Tibial nerve (tissue), 4 donors: ENCODE measurements around the gene MAGEA3. TPM values are rescaled to one million over a fixed set of nuclear protein-coding genes. Genes with fewer than 3 reads are reported as not detected.

Experiments
- DNase-seq, 2 donors: peaks; one replicate each; pipeline ENCODE4 v3.0.0-alpha.2; 2019; ENCODE audit warnings: low spot score in 2 of 2
- H3K27ac ChIP-seq, 4 donors: fragments of 200-600 bp; sonication (generic) in 3 of 4; one replicate each; pipeline ENCODE4 v1.5.1; 2017 to 2019; ENCODE audit warnings: mild to moderate bottlenecking in 1 of 4
- H3K27me3 ChIP-seq, 2 donors: fragments of 200-600 bp; sonication (generic) in 1 of 2; one replicate each; pipeline versions ENCODE4 v1.5.1 to v1.6.0; 2017 to 2019
- H3K36me3 ChIP-seq, 3 donors: fragments of 200-600 bp; sonication (generic); one replicate each; pipeline ENCODE4 v1.5.1; 2018 to 2019
- H3K4me1 ChIP-seq, 4 donors: fragments of 200-600 bp; sonication (generic) in 3 of 4; one replicate each; pipeline ENCODE4 v1.5.1; 2017 to 2019
- H3K4me3 ChIP-seq, 4 donors: fragments of 200-600 bp; sonication (generic) in 3 of 4; one replicate each; pipeline ENCODE4 v1.5.1; 2017 to 2019; ENCODE audit warnings: mild to moderate bottlenecking in 1 of 4, moderate library complexity in 1 of 4
- H3K9me3 ChIP-seq, 4 donors: fragments of 200-600 bp; sonication (generic) in 3 of 4; one replicate each; pipeline ENCODE4 v1.5.1; 2017 to 2019
- CTCF ChIP-seq, 5 experiments: fragments of 200-600 bp in 3 of 5; fragments of 450-650 bp in 2 of 5; sonication (generic) in 3 of 5; IDR thresholded peaks; one replicate each; pipeline ENCODE4 v1.5.1; 2016 to 2019; ENCODE audit warnings: antibody characterized with exemption in 5 of 5, mild to moderate bottlenecking in 3 of 5, moderate library complexity in 2 of 5
- EP300 ChIP-seq, 2 donors: sonication (generic); formaldehyde crosslinking; IDR thresholded peaks; one replicate each; pipeline ENCODE4 v1.6.1; 2017; ENCODE audit warnings: antibody characterized with exemption in 2 of 2, mild to moderate bottlenecking in 1 of 2
- POLR2A ChIP-seq, 2 donors: fragments of 450-650 bp; IDR thresholded peaks; one replicate each; pipeline ENCODE4 v1.6.1; 2017; ENCODE audit warnings: antibody characterized with exemption in 2 of 2, mild to moderate bottlenecking in 2 of 2, moderate library complexity in 2 of 2
- WGBS, 2 donors: methylation state at CpG; one replicate each; pipeline ENCODE4 v1.1.5; 2018; 5-methylcytosine and 5-hydroxymethylcytosine counted together
- total RNA-seq, 4 donors: library from RNA; depleted of rRNA; stranded (reverse); fragments of >200 nt; gene quantifications; one replicate each; pipeline ENCODE4 v1.1.0, GENCODE V29; 2016

Gene MAGEA3
- total RNA-seq, 4 donors from 2014 or later: not detected

- 77 to 91% methylated on average over 5 of the region's 5 CpGs for WGBS, 2 donors
- Histone ChIP-seq H3K36me3 (no peaks in the 10 kb centered on the region), H3K27ac (no peak overlapping the region), H3K27me3 (no peaks in the 10 kb centered on the region), H3K4me1 (no peaks in the 10 kb centered on the region), H3K9me3 (no peaks in the 10 kb centered on the region), H3K4me3 (no peak overlapping the region)
- DNase-seq: no peak
- TF ChIP-seq CTCF (IDR thresholded peaks at IDR 0.05): no peak
- TF ChIP-seq POLR2A (IDR thresholded peaks at IDR 0.05): no peak
- TF ChIP-seq EP300 (IDR thresholded peaks at IDR 0.05): no peak
Observed at GRCh38 chrX:152738560-152738959, 40.0 kb downstream of the MAGEA3 start.

Other genes with a start within 250 kb of the MAGEA3 start
- gene GABRA3, start 247.5 kb upstream of the MAGEA3 start, total RNA-seq: not detected
- gene GABRQ, start 60.9 kb upstream of the MAGEA3 start, total RNA-seq: 1 to 10 TPM in 2 of 4 donors, under 1 TPM in 2; 0.90 to 2.3 (median 1.4) TPM
- gene CSAG2, start 10.5 kb downstream of the MAGEA3 start, total RNA-seq: not detected
- gene MAGEA2B, start 15.8 kb downstream of the MAGEA3 start, total RNA-seq: not detected
- not detected for gene CSAG1, start 34.9 kb downstream of the MAGEA3 start, total RNA-seq
- not detected for gene MAGEA12, start 35.0 kb downstream of the MAGEA3 start, total RNA-seq
- not detected for gene MAGEA2, start 55.0 kb downstream of the MAGEA3 start, total RNA-seq
- gene CSAG3, start 60.4 kb downstream of the MAGEA3 start, total RNA-seq: not detected
- gene MAGEA6, start 70.9 kb downstream of the MAGEA3 start, total RNA-seq: not detected
- gene CETN2, start 132.0 kb downstream of the MAGEA3 start, total RNA-seq: 10 to 100 TPM; 21.6 to 43.7 (median 28.3) TPM
- 10 to 100 TPM in 3 of 4 donors, 1 to 10 TPM in 1; 8.0 to 16.8 (median 12.5) TPM for gene NSDHL, start 132.3 kb downstream of the MAGEA3 start, total RNA-seq
- 10 to 100 TPM; 17.1 to 55.1 (median 28.6) TPM for gene ZNF185, start 199.3 kb downstream of the MAGEA3 start, total RNA-seq